ENCODE data around the gene LOXHD1. TPM values are rescaled to one million over a fixed set of nuclear protein-coding genes. Genes with fewer than 3 reads are reported as not detected.

LOXHD1 gene
- total RNA-seq, 1 experiment from 2014 or later = 25.5 TPM

DNA sequence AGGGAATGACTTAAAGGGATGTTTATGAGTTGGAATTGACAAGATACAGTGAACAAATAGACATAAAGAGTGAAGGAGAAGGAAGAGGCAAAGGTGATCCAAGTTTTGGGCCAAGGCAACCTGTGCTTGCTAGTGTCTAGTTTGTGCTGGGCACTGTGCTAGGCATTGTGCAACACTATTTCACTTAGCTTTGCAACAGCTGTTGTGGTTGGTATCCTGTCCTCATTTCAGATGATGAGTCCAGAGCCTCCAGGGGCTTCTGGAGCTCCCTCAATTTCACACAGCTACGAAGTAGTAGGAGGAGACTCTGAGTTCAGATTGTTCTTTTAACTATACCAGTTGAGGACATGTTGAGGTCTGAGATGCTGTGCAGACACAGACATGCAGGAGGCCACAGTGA, 18.1 kb upstream of the LOXHD1 start:
- no peaks in the 10 kb centered on the region for H3K36me3 ChIP-seq (ENCODE audit: insufficient read depth, low read length, poor library complexity, severe bottlenecking)
- intact Hi-C loops (cut with micrococcal nuclease; ENCODE audit: unreplicated experiment) = no loop called here
- H3K9me3 ChIP-seq (ENCODE audit: low read depth, low read length, poor library complexity, severe bottlenecking) = no peaks in the 10 kb centered on the region
- no peak for DNase-seq (ENCODE audit: low spot score)
- no peak overlapping the region for H3K4me3 ChIP-seq (ENCODE audit: low read depth, low read length, poor library complexity, severe bottlenecking)
- H3K27ac ChIP-seq (ENCODE audit: low read depth, low read length, poor library complexity, severe bottlenecking) = no peak overlapping the region
- TF ChIP-seq EZH2 (IDR thresholded peaks at IDR 0.05; ENCODE audit: borderline replicate concordance, low read depth, low read length, poor library complexity, severe bottlenecking) = no peak
- TF ChIP-seq, protein P1, sequence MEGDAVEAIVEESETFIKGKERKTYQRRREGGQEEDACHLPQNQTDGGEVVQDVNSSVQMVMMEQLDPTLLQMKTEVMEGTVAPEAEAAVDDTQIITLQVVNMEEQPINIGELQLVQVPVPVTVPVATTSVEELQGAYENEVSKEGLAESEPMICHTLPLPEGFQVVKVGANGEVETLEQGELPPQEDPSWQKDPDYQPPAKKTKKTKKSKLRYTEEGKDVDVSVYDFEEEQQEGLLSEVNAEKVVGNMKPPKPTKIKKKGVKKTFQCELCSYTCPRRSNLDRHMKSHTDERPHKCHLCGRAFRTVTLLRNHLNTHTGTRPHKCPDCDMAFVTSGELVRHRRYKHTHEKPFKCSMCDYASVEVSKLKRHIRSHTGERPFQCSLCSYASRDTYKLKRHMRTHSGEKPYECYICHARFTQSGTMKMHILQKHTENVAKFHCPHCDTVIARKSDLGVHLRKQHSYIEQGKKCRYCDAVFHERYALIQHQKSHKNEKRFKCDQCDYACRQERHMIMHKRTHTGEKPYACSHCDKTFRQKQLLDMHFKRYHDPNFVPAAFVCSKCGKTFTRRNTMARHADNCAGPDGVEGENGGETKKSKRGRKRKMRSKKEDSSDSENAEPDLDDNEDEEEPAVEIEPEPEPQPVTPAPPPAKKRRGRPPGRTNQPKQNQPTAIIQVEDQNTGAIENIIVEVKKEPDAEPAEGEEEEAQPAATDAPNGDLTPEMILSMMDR (conservative IDR thresholded peaks at IDR 0.05; ENCODE audit: low read depth, low read length) = no peak
- peaks cover 12% of the 10 kb centered on the region for H3K4me1 ChIP-seq (ENCODE audit: insufficient read depth, low read length, poor library complexity, severe bottlenecking)
- ChIA-PET CTCF (interaction anchor here (2.0 kb wide), 1 partner anchor 17 kb away, joined by 5 read pairs; no protein-coding TSS in a partner anchor), POLR2A (ENCODE audit: low non-redundant PET) (no interaction called here)
- no TSS peak for BruUV-seq (replicated peaks)
- H3K27me3 ChIP-seq (replicated peaks; ENCODE audit: insufficient read depth, low read depth, low read length, poor library complexity) = no peaks in the 10 kb centered on the region

DNA sequence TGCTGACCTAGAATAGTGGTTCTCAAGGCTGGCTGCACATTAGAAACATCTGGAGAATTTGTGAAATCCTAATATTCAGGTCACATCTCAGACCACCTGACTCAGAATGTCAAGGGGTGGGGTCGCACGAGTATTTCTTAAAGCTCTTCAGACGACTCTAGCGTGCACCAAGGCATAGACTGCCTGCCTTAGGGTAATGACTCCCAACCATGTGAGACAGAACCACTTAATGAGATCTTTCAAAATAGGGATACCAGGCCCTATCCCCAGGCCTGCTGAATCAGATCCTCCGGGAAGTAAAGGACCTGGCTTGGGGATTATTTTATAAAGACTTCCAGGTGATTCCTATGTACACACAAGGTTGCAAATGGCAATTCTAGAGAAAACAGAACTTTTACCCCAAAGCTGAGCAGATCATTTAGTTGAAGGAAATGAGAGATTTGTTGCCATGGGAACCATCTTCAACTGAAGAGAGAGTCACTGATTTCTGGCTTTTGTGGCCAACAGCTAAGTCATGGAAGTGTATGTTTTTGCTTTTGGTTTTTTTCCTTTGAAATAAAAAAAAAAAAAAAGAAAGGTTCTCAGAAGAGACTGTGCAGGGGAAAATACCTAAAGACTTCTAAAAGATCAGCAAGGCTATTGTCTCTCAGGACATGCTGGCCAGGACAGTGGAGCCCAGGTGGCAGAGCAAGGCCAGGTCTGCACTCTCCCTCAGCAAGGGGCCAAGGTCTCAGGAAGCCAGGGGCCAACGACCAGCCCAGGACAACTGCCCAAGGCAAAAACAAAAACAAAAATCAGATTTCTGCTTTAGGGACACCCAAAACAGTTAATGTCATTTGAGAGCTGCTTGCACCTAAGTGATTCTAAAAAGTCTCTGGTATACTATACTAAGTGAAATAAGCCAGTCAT, 15.3 kb upstream of the LOXHD1 start:
- CTCF ChIA-PET = interaction anchor here (0.6 to 1.2 kb wide), 2 partner anchors 14 to 48 kb away, joined by 5 to 6 read pairs; no protein-coding TSS in a partner anchor
- no TSS peak for BruUV-seq (replicated peaks)

DNA sequence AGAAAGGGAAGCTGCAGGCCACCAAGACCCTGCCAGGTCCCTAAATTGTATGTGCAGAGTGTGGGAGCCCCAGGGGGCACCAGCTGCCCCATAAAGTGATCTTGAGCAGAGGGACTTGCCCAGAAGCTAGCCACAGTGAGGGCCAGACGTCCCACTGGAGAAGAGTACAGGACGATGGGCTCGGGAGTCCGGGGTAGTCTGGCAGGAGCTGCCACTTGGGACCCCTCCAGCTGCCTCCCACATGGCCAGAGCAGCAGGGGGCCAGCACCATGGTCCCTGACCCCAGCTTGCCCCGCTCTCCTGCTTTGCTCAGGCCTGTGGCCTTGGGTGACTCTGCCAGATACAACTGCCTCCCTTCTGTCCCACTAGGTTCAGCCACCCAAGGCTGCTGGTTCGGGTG, 11.7 kb upstream of the LOXHD1 start:
- no peak for DNase-seq (ENCODE audit: low spot score)
- BruUV-seq (replicated peaks) = no TSS peak
- POLR2A ChIA-PET (ENCODE audit: low non-redundant PET) = interaction anchor here (0.6 kb wide), 1 partner anchor 157 kb away, joined by 3 read pairs; no protein-coding TSS in a partner anchor
- Histone ChIP-seq H3K36me3 (ENCODE audit: insufficient read depth, low read length, poor library complexity, severe bottlenecking) (no peaks in the 10 kb centered on the region), H3K9me3 (ENCODE audit: low read depth, low read length, poor library complexity, severe bottlenecking) (no peaks in the 10 kb centered on the region), H3K27me3 (replicated peaks; ENCODE audit: insufficient read depth, low read depth, low read length, poor library complexity) (no peaks in the 10 kb centered on the region), H3K4me3 (ENCODE audit: low read depth, low read length, poor library complexity, severe bottlenecking) (no peak overlapping the region), H3K27ac (ENCODE audit: low read depth, low read length, poor library complexity, severe bottlenecking) (no peak overlapping the region), H3K4me1 (ENCODE audit: insufficient read depth, low read length, poor library complexity, severe bottlenecking) (peaks cover 12% of the 10 kb centered on the region)
- TF ChIP-seq EZH2 (IDR thresholded peaks at IDR 0.05; ENCODE audit: borderline replicate concordance, low read depth, low read length, poor library complexity, severe bottlenecking) = no peak
- TF ChIP-seq, protein P1 (conservative IDR thresholded peaks at IDR 0.05; ENCODE audit: low read depth, low read length) = no peak
- CTCF ChIA-PET = no interaction called here
- intact Hi-C loops (cut with micrococcal nuclease; ENCODE audit: unreplicated experiment) = no loop called here

More for the DNA sequence above, 15.3 kb upstream of the LOXHD1 start:
- Histone ChIP-seq H3K4me3 (ENCODE audit: low read depth, low read length, poor library complexity, severe bottlenecking) (no peak overlapping the region), H3K9me3 (ENCODE audit: low read depth, low read length, poor library complexity, severe bottlenecking) (no peaks in the 10 kb centered on the region), H3K4me1 (ENCODE audit: insufficient read depth, low read length, poor library complexity, severe bottlenecking) (peaks cover 12% of the 10 kb centered on the region), H3K36me3 (ENCODE audit: insufficient read depth, low read length, poor library complexity, severe bottlenecking) (no peaks in the 10 kb centered on the region), H3K27ac (ENCODE audit: low read depth, low read length, poor library complexity, severe bottlenecking) (no peak overlapping the region), H3K27me3 (replicated peaks; ENCODE audit: insufficient read depth, low read depth, low read length, poor library complexity) (no peaks in the 10 kb centered on the region)
- peak; percentile 62 for DNase-seq (ENCODE audit: low spot score)
- TF ChIP-seq, protein P1 (conservative IDR thresholded peaks at IDR 0.05; ENCODE audit: low read depth, low read length) = no peak
- no peak for TF ChIP-seq EZH2 (IDR thresholded peaks at IDR 0.05; ENCODE audit: borderline replicate concordance, low read depth, low read length, poor library complexity, severe bottlenecking)
- intact Hi-C loops (cut with micrococcal nuclease; ENCODE audit: unreplicated experiment) = no loop called here
- POLR2A ChIA-PET (ENCODE audit: low non-redundant PET) = no interaction called here
